HG03565 (cell line): ENCODE data around the gene SRPRB.

Experiments used
- ATAC-seq: cut with Tn5 transposase; IDR thresholded peaks from one replicate; pipeline ENCODE4 v1.9.1; 2021; ENCODE audit warnings: mild to moderate bottlenecking, moderate library complexity; ENCODE audit not compliant: unreplicated experiment

Gene SRPRB

GRCh38 chr3:133840055-133840737 is 34.6 kb downstream of the SRPRB start:
- ATAC-seq = no peak

GRCh38 chr3:133840767-133841166 is 35.2 kb downstream of the SRPRB start:
- no peak for ATAC-seq

GRCh38 chr3:133841196-133841595 is 35.6 kb downstream of the SRPRB start:
- ATAC-seq = no peak

DNA sequence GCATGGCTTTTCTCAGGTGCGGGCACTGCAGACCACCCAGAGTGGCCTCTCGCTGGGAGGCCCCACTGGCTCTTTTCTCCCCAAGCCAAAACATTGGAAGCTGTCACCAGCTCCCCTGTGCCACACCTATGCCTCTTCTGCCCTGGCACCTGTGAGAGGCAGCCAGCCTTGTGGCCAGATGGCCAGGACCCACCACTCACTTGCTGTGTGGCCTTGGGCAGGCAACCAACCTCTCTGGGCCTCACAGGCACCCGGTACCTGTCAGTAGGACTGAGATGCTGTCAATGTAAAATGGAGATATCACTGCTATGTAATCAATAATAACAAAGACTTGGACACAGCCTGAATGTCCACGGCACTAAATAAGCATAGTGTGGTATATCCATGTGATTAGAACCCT is 36.5 kb downstream of the SRPRB start:
- no peak for ATAC-seq

- ATAC-seq = no peak
These were observed 38.0 kb downstream of the SRPRB start for GRCh38 chr3:133843634-133844033.

GRCh38 chr3:133845127-133845526 is 39.5 kb downstream of the SRPRB start:
- no peak for ATAC-seq

DNA sequence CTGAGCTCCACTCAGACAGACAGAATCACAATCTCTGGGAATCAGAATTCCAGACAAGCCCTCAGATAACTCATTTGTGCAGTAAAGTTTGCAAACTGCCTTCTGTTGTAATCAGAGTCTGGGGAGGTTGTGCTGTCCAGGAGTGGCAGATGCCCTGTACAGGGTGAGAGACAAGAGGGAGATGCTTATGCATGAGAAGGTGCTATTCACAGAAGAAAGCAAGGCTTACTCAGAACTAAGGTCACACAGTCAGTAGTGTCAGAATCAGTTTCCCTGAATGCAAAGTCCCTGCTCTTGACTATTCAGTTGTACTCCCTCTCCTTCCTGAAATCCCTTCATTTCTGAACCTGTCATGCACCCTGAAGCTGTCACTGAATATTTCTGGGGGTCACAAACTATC is 43.7 kb downstream of the SRPRB start:
- no peak for ATAC-seq

- no peak for ATAC-seq
These were observed 44.4 kb downstream of the SRPRB start for GRCh38 chr3:133850034-133850433.

DNA sequence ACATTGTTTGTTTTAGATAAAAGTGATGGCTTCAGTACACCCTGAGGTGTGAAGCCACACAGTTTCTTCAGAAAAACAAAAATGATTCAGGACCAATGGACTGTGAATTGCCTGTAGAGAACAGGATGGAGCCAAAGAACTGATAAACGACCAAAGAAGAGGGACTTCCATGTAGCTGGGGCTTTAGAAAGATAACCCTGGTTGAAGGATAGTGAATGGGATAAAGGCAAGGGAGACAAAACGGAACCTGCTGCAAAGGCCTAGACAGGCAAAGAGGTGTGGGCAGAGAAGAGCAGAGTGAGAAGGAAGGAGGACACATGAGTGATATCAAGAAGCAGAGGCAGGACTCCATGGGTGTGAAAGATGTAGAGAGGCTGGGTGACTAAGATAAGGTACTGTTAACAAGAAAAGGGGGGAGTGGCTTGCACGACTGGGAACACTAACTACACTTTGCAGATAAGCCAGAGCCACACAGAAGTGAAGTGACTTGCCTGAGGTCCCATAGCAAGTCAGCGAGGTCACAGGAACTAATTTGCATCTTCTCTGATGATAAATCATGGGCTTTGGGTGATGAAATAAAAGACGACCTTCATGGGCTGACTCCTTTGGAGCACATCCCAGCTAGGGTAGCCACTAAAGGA is 45.8 kb downstream of the SRPRB start:
- peak; percentile 28 for ATAC-seq

GRCh38 chr3:133851931-133852330 is 46.3 kb downstream of the SRPRB start:
- ATAC-seq = no peak

- no peak for ATAC-seq
These were observed 47.7 kb downstream of the SRPRB start for GRCh38 chr3:133853063-133853924.

GRCh38 chr3:133853925-133854227 is 48.3 kb downstream of the SRPRB start:
- no peak for ATAC-seq

- no peak for ATAC-seq
These were observed 48.8 kb downstream of the SRPRB start for GRCh38 chr3:133854264-133855001.

DNA sequence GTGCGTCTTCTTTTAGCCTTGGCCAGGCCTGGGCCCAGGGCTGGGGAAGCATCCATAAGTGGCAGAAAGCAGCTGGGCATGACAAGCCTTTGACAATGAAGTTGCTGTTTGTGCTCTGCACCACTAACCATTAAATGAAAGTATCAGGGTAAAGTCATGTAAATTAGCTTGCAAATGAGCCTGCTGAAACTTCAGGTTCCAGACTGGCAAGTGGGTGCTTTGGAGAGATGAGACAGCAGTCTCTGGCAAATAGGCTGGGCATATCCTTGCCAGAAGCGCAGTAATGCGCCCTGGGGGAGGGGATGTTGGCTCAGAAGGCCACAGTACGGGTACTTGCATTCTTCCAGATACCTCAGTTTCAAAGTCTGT is 49.4 kb downstream of the SRPRB start:
- ATAC-seq = no peak

- ATAC-seq = no peak
These were observed 50.2 kb downstream of the SRPRB start for GRCh38 chr3:133855772-133856171.

DNA sequence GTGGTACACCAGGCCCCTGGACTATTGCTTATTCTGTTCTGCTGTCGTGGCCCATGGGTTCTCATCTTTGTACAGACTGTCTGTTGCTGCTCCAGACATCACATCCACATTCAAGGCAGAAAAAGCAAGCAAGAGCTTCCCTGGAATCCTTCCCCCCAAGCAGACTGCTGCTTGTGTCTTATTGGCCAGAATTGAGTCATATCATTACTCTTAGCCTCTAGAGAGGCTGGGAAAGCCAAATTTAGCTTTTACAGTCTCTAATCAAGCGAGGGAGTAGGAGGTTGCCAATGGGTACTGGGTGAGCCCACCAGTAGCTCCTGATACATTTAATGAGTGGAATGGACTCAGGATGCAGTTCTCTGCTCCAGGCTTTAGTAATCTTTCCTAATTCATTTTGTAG is 50.7 kb downstream of the SRPRB start:
- ATAC-seq = no peak

- no peak for ATAC-seq
These were observed 52.2 kb downstream of the SRPRB start for GRCh38 chr3:133857767-133858166.

DNA sequence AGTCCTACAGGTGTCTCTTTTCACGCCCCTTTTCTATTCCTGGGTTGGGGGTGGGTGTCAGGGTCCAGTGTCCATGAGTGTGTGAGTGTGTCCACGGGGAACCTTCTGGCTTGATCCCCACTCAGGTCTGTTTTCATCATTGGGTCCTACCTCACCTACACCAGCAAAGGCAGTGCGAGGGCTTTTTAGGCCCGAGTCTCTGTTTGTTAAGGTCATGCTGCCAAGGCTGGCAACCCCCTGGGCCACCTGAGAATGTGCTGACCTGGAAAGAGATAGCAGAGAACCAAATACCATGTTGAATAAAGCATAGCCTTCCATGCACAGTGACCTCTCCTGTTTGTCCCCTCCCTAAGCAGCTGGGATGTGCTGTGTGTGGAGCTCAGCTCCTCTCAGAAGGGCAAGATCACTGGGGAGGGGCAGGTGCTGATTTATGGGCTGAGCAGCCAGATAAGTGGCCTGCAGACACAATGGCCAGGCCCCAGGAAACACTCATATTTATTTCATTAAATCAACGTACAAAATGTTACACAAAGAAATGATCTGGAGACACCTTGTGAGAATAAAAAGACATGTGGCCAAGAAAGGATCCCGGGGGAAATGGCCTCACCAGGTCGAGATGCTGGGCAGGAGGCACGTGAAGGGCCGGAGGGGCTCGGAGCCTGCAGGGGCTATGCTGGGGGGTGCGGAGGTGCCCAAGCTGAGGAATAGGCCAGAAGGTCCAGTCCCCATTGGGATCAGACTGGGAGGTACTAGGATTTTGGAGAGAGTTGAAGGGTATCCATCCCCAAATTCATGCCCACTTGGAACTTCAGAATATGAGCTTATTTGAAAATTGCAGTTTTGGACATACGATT is 54.0 kb downstream of the SRPRB start:
- ATAC-seq = no peak

DNA sequence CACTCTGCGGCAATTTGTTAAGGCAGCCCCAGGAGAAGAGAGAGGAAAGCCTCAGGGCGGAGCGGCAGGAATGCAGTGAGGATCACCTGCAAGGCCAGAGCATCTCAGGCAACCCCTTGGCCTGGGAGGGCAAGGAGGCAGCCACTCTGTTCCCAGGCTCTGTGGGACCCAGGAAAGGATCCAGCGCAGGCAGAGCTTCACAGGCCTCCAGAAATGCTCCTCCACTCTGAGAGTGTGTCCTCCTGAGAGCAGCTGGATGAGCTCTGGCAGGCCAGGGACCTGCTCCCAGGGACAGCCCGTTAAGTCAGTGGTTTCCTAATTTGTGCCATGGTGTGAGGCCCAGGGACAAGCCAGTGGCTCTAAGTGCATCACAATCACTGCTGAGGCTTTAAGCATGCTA is 54.9 kb downstream of the SRPRB start:
- no peak for ATAC-seq

GRCh38 chr3:133862161-133862560 is 56.5 kb downstream of the SRPRB start:
- no peak for ATAC-seq

DNA sequence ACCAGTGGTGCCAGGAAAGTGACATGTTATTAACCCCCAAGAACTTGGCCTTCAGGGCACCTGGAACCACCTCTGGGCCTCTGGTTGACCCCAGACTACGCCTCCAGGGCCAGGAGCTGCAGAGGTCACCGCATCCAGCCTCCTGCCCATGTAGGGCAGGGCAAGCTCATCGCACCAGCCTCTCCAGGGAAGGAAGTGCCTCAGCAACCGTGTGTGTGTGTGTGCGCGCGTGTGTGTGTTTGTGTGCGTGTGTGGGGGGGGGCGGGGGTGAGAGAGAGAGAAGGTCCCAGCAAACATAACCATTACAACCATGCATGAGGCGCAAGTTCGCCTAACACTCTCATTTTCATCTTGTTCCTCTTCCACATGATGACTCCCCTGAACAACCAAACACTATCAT is 58.3 kb downstream of the SRPRB start:
- no peak for ATAC-seq
